Activated naive CD8-positive, alpha-beta T cell treated with anti-CD3 and anti-CD28 coated beads for 36 hours (primary cell): Measurements from ENCODE around the gene SAFB. TPM values are rescaled to one million over a fixed set of nuclear protein-coding genes. Genes with fewer than 3 reads are reported as not detected.

ENCODE experiments used
- DNase-seq: peaks from one replicate; pipeline ENCODE4 v3.0.0; 2021
- H3K27ac Mint-ChIP-seq: one replicate; pipeline ENCODE4 v1.8.0; 2022; ENCODE audit warnings: mild to moderate bottlenecking, moderate library complexity, mixed read lengths
- H3K27me3 Mint-ChIP-seq: one replicate; pipeline ENCODE4 v1.8.0; 2022; ENCODE audit warnings: mild to moderate bottlenecking, mixed read lengths
- H3K36me3 Mint-ChIP-seq: one replicate; pipeline ENCODE4 v1.8.0; 2021; ENCODE audit warnings: mild to moderate bottlenecking, mixed read lengths
- H3K4me1 Mint-ChIP-seq: one replicate; pipeline ENCODE4 v1.8.0; 2021; ENCODE audit warnings: mixed read lengths
- H3K4me3 Mint-ChIP-seq: one replicate; pipeline ENCODE4 v1.8.0; 2022; ENCODE audit warnings: mild to moderate bottlenecking, moderate library complexity, mixed read lengths
- H3K9me3 Mint-ChIP-seq: one replicate; pipeline ENCODE4 v1.8.0; 2022; ENCODE audit warnings: mixed read lengths
- total RNA-seq, 2 experiments: library from RNA; stranded (reverse); gene quantifications; one replicate each; pipeline ENCODE4 v1.2.3, GENCODE V29; 2021

Gene SAFB
- total RNA-seq, 2 experiments from 2014 or later, result 123 to 133 TPM

GRCh38 chr19:5655412-5655811 lies 32.5 kb downstream of the SAFB start:
- no peak for DNase-seq

GRCh38 chr19:5661483-5661882 lies 38.6 kb downstream of the SAFB start:
- no peaks in the 10 kb centered on the region for H3K27me3 Mint-ChIP-seq
- H3K4me3 Mint-ChIP-seq, result no peak overlapping the region

More at GRCh38 chr19:5655412-5655811, 32.5 kb downstream of the SAFB start:
- Mint-ChIP-seq H3K27ac (peak overlapping the region; percentile 8), H3K36me3 (peaks cover 32% of the 10 kb centered on the region), H3K9me3 (no peaks in the 10 kb centered on the region), H3K4me3 (no peak overlapping the region), H3K4me1 (peaks cover 1% of the 10 kb centered on the region), H3K27me3 (no peaks in the 10 kb centered on the region)

GRCh38 chr19:5663904-5664303 lies 41.0 kb downstream of the SAFB start:
- no peaks in the 10 kb centered on the region for H3K9me3 Mint-ChIP-seq
- peaks cover 12% of the 10 kb centered on the region for H3K4me1 Mint-ChIP-seq
- H3K36me3 Mint-ChIP-seq, result peaks cover 33% of the 10 kb centered on the region
- no peaks in the 10 kb centered on the region for H3K27me3 Mint-ChIP-seq
- no peak for DNase-seq
- no peak overlapping the region for H3K4me3 Mint-ChIP-seq
- no peak overlapping the region for H3K27ac Mint-ChIP-seq

More at GRCh38 chr19:5661483-5661882, 38.6 kb downstream of the SAFB start:
- Mint-ChIP-seq H3K4me1 (peaks cover 13% of the 10 kb centered on the region), H3K9me3 (no peaks in the 10 kb centered on the region), H3K27ac (no peak overlapping the region), H3K36me3 (peaks cover 36% of the 10 kb centered on the region)
- no peak for DNase-seq

- peaks cover 33% of the 10 kb centered on the region for H3K36me3 Mint-ChIP-seq
- peaks cover 12% of the 10 kb centered on the region for H3K4me1 Mint-ChIP-seq
- H3K9me3 Mint-ChIP-seq, result no peaks in the 10 kb centered on the region
- no peak for DNase-seq
- no peak overlapping the region for H3K4me3 Mint-ChIP-seq
- peak overlapping the region; percentile 77 for H3K27ac Mint-ChIP-seq
- H3K27me3 Mint-ChIP-seq, result no peaks in the 10 kb centered on the region
These were observed 41.6 kb downstream of the SAFB start for GRCh38 chr19:5664515-5664914.

- Mint-ChIP-seq H3K27me3 (no peaks in the 10 kb centered on the region), H3K4me3 (no peak overlapping the region), H3K36me3 (peaks cover 29% of the 10 kb centered on the region), H3K9me3 (no peaks in the 10 kb centered on the region), H3K27ac (peak overlapping the region; percentile 83), H3K4me1 (peaks cover 12% of the 10 kb centered on the region)
- peak; percentile 34 for DNase-seq
These were observed 43.1 kb downstream of the SAFB start for GRCh38 chr19:5665781-5666513.

- no peaks in the 10 kb centered on the region for H3K9me3 Mint-ChIP-seq
- DNase-seq, result no peak
These were observed 44.2 kb downstream of the SAFB start for GRCh38 chr19:5666921-5667610.

GRCh38 chr19:5667751-5668271 lies 44.9 kb downstream of the SAFB start:
- Mint-ChIP-seq H3K27me3 (no peaks in the 10 kb centered on the region), H3K36me3 (peaks cover 29% of the 10 kb centered on the region), H3K4me3 (no peak overlapping the region), H3K27ac (peak overlapping the region; percentile 36), H3K4me1 (peaks cover 12% of the 10 kb centered on the region), H3K9me3 (no peaks in the 10 kb centered on the region)
- no peak for DNase-seq

More at GRCh38 chr19:5666921-5667610, 44.2 kb downstream of the SAFB start:
- Mint-ChIP-seq H3K4me3 (no peak overlapping the region), H3K27me3 (no peaks in the 10 kb centered on the region), H3K36me3 (peaks cover 27% of the 10 kb centered on the region), H3K27ac (peak overlapping the region; percentile 83), H3K4me1 (peaks cover 12% of the 10 kb centered on the region)

- Mint-ChIP-seq H3K4me1 (peaks cover 12% of the 10 kb centered on the region), H3K9me3 (no peaks in the 10 kb centered on the region), H3K27ac (no peak overlapping the region), H3K27me3 (no peaks in the 10 kb centered on the region), H3K4me3 (no peak overlapping the region), H3K36me3 (peaks cover 29% of the 10 kb centered on the region)
- DNase-seq, result no peak
These were observed 46.3 kb downstream of the SAFB start for GRCh38 chr19:5669212-5669611.

- no peak for DNase-seq
- no peaks in the 10 kb centered on the region for H3K4me1 Mint-ChIP-seq
- H3K27ac Mint-ChIP-seq, result no peak overlapping the region
- H3K9me3 Mint-ChIP-seq, result no peaks in the 10 kb centered on the region
- no peak overlapping the region for H3K4me3 Mint-ChIP-seq
- H3K27me3 Mint-ChIP-seq, result no peaks in the 10 kb centered on the region
- peaks cover 21% of the 10 kb centered on the region for H3K36me3 Mint-ChIP-seq
These were observed 48.7 kb downstream of the SAFB start for GRCh38 chr19:5671600-5671999.

- Mint-ChIP-seq H3K36me3 (peaks cover 14% of the 10 kb centered on the region), H3K4me3 (no peak overlapping the region), H3K9me3 (no peaks in the 10 kb centered on the region), H3K4me1 (no peaks in the 10 kb centered on the region), H3K27me3 (no peaks in the 10 kb centered on the region), H3K27ac (no peak overlapping the region)
- DNase-seq, result no peak
These were observed 50.0 kb downstream of the SAFB start for GRCh38 chr19:5672708-5673459.

GRCh38 chr19:5673752-5674151 lies 50.9 kb downstream of the SAFB start:
- no peaks in the 10 kb centered on the region for H3K27me3 Mint-ChIP-seq
- H3K9me3 Mint-ChIP-seq, result no peaks in the 10 kb centered on the region
- H3K27ac Mint-ChIP-seq, result no peak overlapping the region
- no peak overlapping the region for H3K4me3 Mint-ChIP-seq
- H3K36me3 Mint-ChIP-seq, result peaks cover 14% of the 10 kb centered on the region
- H3K4me1 Mint-ChIP-seq, result no peaks in the 10 kb centered on the region
- no peak for DNase-seq

GRCh38 chr19:5674714-5675113 lies 51.8 kb downstream of the SAFB start:
- H3K4me3 Mint-ChIP-seq, result no peak overlapping the region
- DNase-seq, result no peak
- no peaks in the 10 kb centered on the region for H3K9me3 Mint-ChIP-seq
- H3K4me1 Mint-ChIP-seq, result peaks cover 4% of the 10 kb centered on the region
- H3K36me3 Mint-ChIP-seq, result peaks cover 18% of the 10 kb centered on the region
- no peaks in the 10 kb centered on the region for H3K27me3 Mint-ChIP-seq
- H3K27ac Mint-ChIP-seq, result no peak overlapping the region

- no peak for DNase-seq
- Mint-ChIP-seq H3K9me3 (no peaks in the 10 kb centered on the region), H3K27ac (peak overlapping the region; percentile 73), H3K4me1 (peaks cover 4% of the 10 kb centered on the region), H3K36me3 (peaks cover 18% of the 10 kb centered on the region), H3K27me3 (no peaks in the 10 kb centered on the region), H3K4me3 (no peak overlapping the region)
These were observed 53.4 kb downstream of the SAFB start for GRCh38 chr19:5676105-5676771.

- Mint-ChIP-seq H3K27ac (no peak overlapping the region), H3K4me3 (no peak overlapping the region), H3K4me1 (peaks cover 8% of the 10 kb centered on the region), H3K9me3 (no peaks in the 10 kb centered on the region), H3K27me3 (no peaks in the 10 kb centered on the region), H3K36me3 (peaks cover 18% of the 10 kb centered on the region)
- no peak for DNase-seq
These were observed 53.9 kb downstream of the SAFB start for GRCh38 chr19:5676772-5677105.

GRCh38 chr19:5677136-5677535 lies 54.3 kb downstream of the SAFB start:
- H3K9me3 Mint-ChIP-seq, result no peaks in the 10 kb centered on the region
- DNase-seq, result no peak
- H3K4me3 Mint-ChIP-seq, result no peak overlapping the region
- peaks cover 11% of the 10 kb centered on the region for H3K4me1 Mint-ChIP-seq
- H3K27ac Mint-ChIP-seq, result no peak overlapping the region
- peaks cover 18% of the 10 kb centered on the region for H3K36me3 Mint-ChIP-seq
- no peaks in the 10 kb centered on the region for H3K27me3 Mint-ChIP-seq
